Skeletal muscle cell (primary cell): Measurements from ENCODE around the gene APOA1.

Experiments used
- DNase-seq: peaks from one replicate; pipeline ENCODE4 v3.0.0-alpha.2; 2010; ENCODE audit warnings: low read depth
- H3K4me3 ChIP-seq: 2 replicates; pipeline ENCODE4 v1.5.1; 2011; ENCODE audit warnings: low read depth, mild to moderate bottlenecking, control low read depth, low read length, moderate library complexity

The APOA1 gene

DNA sequence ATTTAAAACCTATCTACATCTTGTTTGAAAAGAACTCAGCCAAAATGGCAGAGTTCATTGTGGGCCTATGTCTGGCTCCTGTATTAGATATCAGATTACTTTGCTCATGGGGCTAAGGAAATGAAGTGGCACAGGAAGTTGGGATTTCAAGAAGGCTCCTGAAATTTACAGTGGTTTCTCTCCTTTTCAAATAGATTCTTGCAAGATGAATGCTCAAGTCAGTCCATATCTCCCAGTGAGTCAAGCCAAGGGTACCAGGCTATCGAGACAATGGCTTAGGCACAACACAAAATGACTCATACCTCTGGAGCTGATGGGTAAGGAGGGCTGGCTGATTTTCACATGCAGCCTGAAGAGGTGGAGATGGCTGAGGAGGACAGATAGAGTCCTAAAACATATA is 24.1 kb upstream of the APOA1 start:
- DNase-seq, result peak; percentile 31
- H3K4me3 ChIP-seq, result no peak overlapping the region

DNA sequence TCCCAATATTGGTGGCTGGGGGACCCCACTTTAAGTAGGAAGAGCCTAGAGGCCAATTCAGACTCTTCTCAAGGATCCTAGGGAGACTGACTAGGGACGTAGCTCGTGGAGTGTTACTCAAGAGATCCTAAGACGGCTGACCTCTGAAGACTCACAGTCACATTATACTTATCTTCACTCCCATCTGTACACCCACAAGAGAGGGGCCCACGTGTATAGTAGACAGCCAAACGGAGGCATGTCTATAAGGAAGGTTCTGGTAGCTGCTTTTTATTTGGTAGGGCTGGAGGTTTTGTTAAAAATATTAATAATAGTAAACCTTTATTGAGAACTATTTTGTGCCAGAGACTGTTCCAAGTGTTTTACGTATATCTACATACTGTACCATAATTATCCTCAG is 22.9 kb upstream of the APOA1 start:
- H3K4me3 ChIP-seq, result no peak overlapping the region
- no peak for DNase-seq

- H3K4me3 ChIP-seq, result no peak overlapping the region
- no peak for DNase-seq
Measured at GRCh38 chr11:116859175-116859574, 21.8 kb upstream of the APOA1 start.

GRCh38 chr11:116857936-116858335 is 20.5 kb upstream of the APOA1 start:
- H3K4me3 ChIP-seq, result no peak overlapping the region
- DNase-seq, result no peak

GRCh38 chr11:116857316-116857715 is 19.9 kb upstream of the APOA1 start:
- no peak overlapping the region for H3K4me3 ChIP-seq
- no peak for DNase-seq

- no peak overlapping the region for H3K4me3 ChIP-seq
- no peak for DNase-seq
Measured at GRCh38 chr11:116856423-116856822, 19.0 kb upstream of the APOA1 start.

DNA sequence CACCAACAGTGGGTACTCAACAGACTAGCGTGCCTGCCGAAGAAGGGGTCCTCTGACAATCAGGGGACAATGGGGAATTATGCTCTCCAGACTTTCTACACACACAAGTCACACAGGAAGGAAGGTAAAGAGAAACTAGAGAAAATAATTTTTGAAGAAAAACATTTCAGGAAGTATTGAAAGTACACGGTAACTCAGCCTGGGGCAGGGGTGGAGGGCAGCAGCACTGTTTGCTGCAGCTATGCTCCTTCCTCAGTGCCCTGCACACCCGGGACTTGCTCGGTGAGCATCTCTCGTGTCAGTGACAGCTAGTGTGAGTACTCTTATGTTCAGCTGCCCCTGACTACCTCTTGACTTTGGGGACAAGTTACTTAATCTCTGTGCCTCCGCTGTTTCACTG is 18.0 kb upstream of the APOA1 start:
- DNase-seq, result no peak
- H3K4me3 ChIP-seq, result no peak overlapping the region

GRCh38 chr11:116853461-116854073 is 16.1 kb upstream of the APOA1 start:
- no peak overlapping the region for H3K4me3 ChIP-seq
- peak; percentile 72 for DNase-seq

DNA sequence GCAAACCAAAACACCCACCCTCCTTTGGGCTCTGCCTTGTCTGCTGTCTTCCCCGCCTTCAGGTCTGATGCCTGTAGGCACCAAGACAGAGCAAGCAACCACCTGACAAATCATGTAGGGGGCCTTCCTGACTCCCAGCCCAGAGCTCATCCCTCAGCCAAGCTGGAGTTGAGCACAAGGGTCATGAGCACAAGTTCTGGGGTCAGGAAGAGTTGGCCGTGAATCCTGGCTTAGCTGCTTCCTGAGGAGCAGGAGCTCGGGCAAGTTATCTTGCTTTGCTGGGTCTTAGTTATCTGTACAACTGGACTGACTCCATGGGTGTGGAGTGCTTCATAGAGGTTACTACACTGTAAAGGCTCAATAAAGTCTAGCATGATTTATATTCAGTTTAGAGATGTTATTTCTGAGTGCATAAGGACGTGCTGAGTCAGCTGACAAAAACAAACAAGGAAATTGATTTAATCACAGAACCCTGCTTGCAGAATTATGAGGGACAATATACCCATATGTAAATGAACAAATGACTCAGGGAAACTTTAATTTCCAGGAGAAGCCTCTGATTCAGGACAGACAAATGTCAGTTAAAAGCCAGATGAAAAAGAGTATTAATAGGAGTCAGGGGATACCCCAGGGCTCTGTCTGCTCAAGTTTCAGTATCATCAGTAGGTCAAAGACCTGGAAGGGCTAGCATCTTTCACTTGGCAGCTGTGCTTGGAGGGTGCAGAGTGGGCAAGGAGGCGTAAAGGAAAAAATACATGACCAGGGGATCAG is 15.0 kb upstream of the APOA1 start:
- H3K4me3 ChIP-seq, result no peak overlapping the region
- DNase-seq, result no peak

DNA sequence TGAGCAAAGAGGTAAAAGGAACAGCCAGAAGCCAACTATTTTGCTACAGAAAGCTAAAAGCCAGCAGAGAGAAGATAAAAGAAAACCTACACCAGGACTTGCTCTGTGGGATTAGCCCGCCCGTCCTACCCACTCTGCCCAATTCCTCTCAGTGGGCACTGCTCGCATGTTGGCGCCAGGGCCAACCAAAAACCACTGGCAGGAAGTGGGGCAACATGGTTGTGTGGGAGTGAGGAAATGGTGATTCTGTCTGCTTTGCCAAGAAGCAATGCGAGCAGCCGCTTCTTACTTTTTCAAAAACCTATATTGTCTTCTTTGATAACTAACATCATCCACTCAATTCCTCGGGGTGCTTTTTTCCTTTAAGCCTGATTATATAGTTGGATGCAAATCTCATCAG is 14.2 kb upstream of the APOA1 start:
- no peak overlapping the region for H3K4me3 ChIP-seq
- no peak for DNase-seq

DNA sequence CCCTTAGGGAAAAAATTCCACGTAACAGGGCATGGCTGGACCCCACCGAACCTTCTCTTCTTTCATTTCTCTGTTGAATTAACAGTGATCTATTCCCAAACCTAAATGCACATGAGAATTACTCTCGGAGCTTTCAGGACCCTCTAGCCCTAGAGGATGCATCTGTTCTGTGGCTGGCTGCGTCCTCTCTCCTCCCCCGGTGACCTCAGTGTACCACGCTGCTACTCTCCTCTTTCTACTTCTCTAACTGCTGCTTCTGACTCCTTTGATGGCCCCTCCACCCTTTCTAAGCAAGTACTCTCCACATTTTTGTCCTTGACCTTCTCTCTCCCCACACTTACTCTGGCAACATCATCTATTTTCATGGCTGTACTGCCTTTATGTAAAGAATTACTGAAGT is 12.1 kb upstream of the APOA1 start:
- no peak for DNase-seq
- H3K4me3 ChIP-seq, result no peak overlapping the region

- no peak overlapping the region for H3K4me3 ChIP-seq
- DNase-seq, result no peak
Measured at GRCh38 chr11:116849060-116849459, 11.6 kb upstream of the APOA1 start.

- DNase-seq, result no peak
- H3K4me3 ChIP-seq, result no peak overlapping the region
Measured at GRCh38 chr11:116847612-116848011, 10.2 kb upstream of the APOA1 start.

DNA sequence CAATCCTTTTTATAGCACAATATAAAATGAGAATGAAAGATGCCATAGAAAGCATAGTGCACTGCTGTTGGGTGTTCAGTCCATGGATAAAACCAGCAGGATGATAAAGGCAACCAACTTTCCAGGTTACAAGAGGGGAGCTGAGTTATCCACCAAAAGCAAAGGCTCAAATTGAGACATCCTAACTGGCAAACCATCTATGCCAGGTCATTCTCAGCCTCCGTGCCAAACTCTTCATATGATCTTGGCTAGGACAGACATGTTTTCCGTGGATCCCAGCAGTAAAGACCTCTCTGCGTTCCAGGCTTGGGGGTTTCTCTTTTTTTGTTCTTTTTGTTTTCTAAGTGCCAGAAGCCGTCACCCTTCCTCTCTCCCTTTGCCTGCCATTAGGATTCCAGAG is 7.3 kb upstream of the APOA1 start:
- H3K4me3 ChIP-seq, result no peak overlapping the region
- DNase-seq, result no peak

DNA sequence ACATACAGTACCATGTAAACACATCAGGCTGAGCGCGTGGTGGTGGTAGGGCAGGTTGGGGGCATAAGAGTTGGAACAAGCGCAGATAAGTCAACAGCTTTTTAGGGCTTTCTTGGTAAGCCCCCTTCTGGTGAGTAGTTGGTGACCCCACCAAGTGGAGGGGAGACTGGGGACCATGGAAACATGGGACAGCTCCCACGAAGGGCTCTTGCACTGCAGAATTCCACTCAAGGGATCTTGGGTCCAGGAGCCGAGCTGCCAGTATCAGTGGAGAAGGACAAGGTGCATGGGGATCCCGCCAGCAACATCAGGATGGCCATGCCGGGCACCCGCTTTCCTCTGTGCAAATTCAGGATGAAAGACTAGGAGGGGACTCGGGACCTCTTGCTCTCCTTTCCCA is 6.2 kb upstream of the APOA1 start:
- H3K4me3 ChIP-seq, result no peak overlapping the region
- no peak for DNase-seq

GRCh38 chr11:116842909-116843308 is 5.5 kb upstream of the APOA1 start:
- no peak overlapping the region for H3K4me3 ChIP-seq
- DNase-seq, result no peak

- no peak for DNase-seq
- no peak overlapping the region for H3K4me3 ChIP-seq
Measured at GRCh38 chr11:116842117-116842516, 4.7 kb upstream of the APOA1 start.

- no peak overlapping the region for H3K4me3 ChIP-seq
- DNase-seq, result no peak
Measured at GRCh38 chr11:116840746-116841296, 3.4 kb upstream of the APOA1 start.

DNA sequence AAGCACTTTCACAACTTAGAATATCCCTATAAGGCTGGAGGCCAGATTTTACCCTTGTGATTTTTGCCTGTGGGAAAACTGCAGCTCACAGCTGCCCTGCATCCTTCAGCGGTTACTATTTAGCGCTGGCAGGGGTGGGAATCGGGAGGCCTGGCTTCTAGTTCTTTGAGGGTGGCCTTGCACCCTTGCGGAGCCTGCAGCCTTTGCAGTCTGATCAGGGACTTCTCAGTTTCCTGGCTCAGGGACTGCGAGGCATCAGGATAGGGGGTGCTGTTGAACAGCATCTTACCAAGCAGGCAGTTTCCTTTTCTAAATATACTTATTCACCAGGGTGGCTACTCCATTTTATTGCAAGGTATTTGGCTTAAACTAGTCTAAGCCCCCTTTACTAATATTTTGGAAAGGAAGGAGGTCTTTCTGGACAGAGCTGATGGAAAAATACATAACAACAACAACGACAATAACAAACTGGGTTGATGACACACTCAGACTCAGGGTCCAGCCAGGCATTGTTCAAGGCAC is 2.9 kb upstream of the APOA1 start:
- no peak overlapping the region for H3K4me3 ChIP-seq
- DNase-seq, result no peak

DNA sequence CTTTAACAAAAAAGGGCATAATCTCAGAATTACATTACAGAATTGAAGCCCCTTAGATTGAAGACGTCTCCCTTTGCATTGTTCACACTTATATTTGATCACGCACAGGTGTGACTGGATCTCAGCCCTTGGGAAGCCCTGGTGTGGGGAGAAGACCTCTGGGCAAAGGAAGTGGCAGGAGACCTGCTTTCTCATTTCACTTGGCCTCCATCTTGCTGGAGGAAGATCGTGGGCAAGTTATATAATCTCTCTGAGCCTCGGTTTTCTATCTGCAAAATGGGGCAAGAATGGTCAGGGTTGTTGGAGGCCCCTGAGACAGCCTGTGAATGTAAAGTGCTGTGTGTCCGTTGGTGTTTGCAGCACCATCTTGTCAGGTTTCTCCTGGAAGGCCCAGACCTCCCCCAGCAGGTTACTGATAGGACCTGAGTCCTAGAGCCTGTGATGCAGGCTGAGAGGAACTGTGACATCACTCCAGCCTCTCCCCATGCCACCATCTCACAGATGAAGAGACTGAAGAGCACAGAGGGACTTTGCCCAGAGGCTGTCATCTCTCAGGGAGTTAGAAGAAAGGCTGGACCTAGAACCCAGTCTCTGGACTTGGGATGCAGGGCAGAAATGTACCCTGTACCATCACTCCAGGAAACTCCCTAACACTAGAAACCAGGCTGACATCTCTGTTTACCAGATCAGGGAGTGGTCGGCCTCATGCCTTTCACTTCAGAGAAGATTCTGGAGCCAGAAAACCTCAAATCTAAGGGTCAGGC is 1.1 kb upstream of the APOA1 start:
- no peak for DNase-seq
- H3K4me3 ChIP-seq, result no peak overlapping the region
